Activated T-cell treated with anti-CD3 and anti-CD28 coated beads for 4 hours (primary cell): Measurements from ENCODE around the gene TRIM7.
"Not testable (repeated sequence)": the region's sequence is repeated elsewhere in the genome, so short reads cannot be mapped to it uniquely, and the experiment has no call there.

ENCODE experiments used
- DNase-seq: peaks from one replicate; pipeline ENCODE4 v3.0.0-alpha.2; 2020

TRIM7 gene

DNA sequence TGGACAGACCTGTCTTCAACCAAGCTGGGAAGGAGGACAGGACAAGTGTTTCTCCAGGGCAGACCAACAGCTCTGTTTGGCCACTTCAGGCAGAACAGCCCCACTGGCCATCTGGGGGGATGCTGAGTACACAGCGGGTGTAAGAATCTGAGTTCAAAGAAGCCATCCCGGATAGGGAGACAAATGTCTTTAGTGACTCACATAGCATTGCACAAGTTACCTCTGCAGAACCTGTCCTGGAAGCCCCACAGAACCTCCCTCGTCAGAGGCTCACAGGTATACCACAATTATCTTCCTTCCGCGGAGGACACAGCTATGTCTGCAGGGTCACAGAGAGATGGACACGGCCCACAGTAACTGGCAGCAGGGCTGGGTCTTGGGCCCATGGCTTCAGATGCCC lies 55.6 kb downstream of the TRIM7 start:
- no peak for DNase-seq

DNA sequence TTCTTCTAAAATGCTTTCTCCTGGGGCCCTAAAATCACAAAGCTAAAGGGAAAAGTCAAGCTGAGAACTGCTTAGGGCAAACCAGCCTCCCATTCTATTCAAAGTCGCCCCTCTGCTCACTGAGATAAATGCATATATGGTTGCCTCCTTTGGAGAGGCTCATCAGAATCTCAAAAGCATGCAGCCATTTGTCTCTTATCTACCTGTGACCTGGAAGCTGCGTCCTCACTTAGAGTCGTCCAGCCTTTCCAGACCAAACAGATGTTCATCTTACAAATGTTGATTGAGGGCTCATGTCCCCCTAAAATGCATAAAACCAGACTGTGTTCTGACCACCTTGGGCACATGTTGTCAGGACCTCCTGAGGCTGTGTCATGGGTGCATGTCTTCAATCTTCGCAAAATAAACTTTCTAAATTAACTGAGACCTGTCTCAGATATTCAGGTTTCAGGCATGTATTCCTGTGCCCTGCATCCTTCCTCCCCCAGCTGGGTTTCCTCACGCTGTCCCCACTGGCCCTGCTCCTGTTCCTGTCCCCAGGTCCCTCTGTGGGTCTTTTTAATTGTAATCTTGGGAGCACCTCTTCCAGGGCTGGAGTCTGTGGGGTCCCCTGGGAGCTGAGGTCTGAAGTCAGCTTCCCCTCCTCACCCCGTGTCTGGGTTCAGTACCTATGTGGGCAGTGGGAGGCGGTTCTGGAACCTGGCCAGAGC lies 57.9 kb downstream of the TRIM7 start, which contains the start of gene OR2V2:
Gene OR2V2, plus strand, starts transcription at position 660 of the 710 bp plus-strand sequence. CDS start 7,357 bp downstream, outside the sequence.
- DNase-seq, result not testable (repeated sequence)

DNA sequence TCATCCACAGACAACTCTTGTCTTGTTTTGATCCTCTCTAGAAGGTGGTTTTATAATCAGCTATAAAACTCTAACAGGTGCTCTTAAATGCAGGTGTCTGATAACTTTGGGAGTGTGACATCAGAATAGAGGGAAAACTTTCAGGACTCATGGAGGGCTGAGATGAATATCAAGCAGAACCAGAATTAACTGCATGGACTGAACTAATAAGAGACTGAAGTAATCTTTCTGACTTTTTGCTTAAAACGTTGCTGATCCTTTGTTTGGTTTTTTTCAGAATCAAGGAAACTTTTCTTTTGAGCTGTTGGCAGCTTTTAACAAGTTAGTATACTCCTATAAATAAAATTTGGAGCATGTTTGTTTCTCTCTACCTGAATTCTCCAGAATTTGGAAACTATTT lies 59.9 kb downstream of the TRIM7 start:
- DNase-seq, result no peak
